IPS DF 4.7 (cell line): Measurements from ENCODE around the gene DNM3.

ENCODE experiments used
- DNase-seq: peaks from one replicate; pipeline ENCODE4 v3.0.0-alpha.2; 2013; ENCODE audit warnings: low spot score; ENCODE audit errors: extremely low read depth

DNM3 gene

GRCh38 chr1:172390301-172390682 is 549.0 kb downstream of the DNM3 start:
- DNase-seq: no peak

- DNase-seq: no peak
These were observed 549.6 kb downstream of the DNM3 start for GRCh38 chr1:172390683-172391551.

GRCh38 chr1:172391976-172392375 is 550.7 kb downstream of the DNM3 start:
- no peak for DNase-seq

- no peak for DNase-seq
These were observed 552.1 kb downstream of the DNM3 start for GRCh38 chr1:172393354-172393753.

GRCh38 chr1:172394141-172394751 is 552.9 kb downstream of the DNM3 start:
- DNase-seq: no peak

- no peak for DNase-seq
These were observed 553.5 kb downstream of the DNM3 start for GRCh38 chr1:172394811-172395210.

GRCh38 chr1:172395576-172395975 is 554.3 kb downstream of the DNM3 start:
- DNase-seq: no peak

GRCh38 chr1:172397221-172397620 is 555.9 kb downstream of the DNM3 start:
- DNase-seq: no peak

GRCh38 chr1:172397633-172398032 is 556.3 kb downstream of the DNM3 start:
- no peak for DNase-seq

- DNase-seq: no peak
These were observed 556.9 kb downstream of the DNM3 start for GRCh38 chr1:172398193-172398592.

- DNase-seq: no peak
These were observed 557.9 kb downstream of the DNM3 start for GRCh38 chr1:172398970-172399755.

GRCh38 chr1:172399756-172400721 is 558.7 kb downstream of the DNM3 start:
- DNase-seq: no peak

GRCh38 chr1:172400722-172401105 is 559.4 kb downstream of the DNM3 start:
- DNase-seq: no peak

GRCh38 chr1:172401477-172401876 is 560.2 kb downstream of the DNM3 start:
- no peak for DNase-seq

GRCh38 chr1:172401892-172402291 is 560.6 kb downstream of the DNM3 start:
- no peak for DNase-seq

- DNase-seq: no peak
These were observed 561.7 kb downstream of the DNM3 start for GRCh38 chr1:172402878-172403569.

- DNase-seq: no peak
These were observed 562.8 kb downstream of the DNM3 start for GRCh38 chr1:172404121-172404520.

- DNase-seq: no peak
These were observed 564.6 kb downstream of the DNM3 start for GRCh38 chr1:172405912-172406311.

- no peak for DNase-seq
These were observed 565.7 kb downstream of the DNM3 start for GRCh38 chr1:172406968-172407367.

- no peak for DNase-seq
These were observed 567.7 kb downstream of the DNM3 start for GRCh38 chr1:172408958-172409357.
